Right lobe of liver (tissue), 6 donors: ENCODE data around the gene MAPKAP1. TPM values are rescaled to one million over a fixed set of nuclear protein-coding genes. Genes with fewer than 3 reads are reported as not detected.
A peak's percentile ranks its signal among the peaks of the same experiment; 100 is the strongest.

ENCODE experiments used
- ATAC-seq, 4 donors: fragments of 200-7000 bp; cut with Tn5 transposase; one replicate each; pipeline ENCODE4 v1.9.1; 2020; ENCODE audit warnings: mild to moderate bottlenecking in 4 of 4, moderate library complexity in 4 of 4
- DNase-seq, 3 donors: peaks; one replicate each; pipeline ENCODE4 v3.0.0-alpha.2; 2020
- H3K27ac ChIP-seq, 3 donors: fragments of 200-600 bp; one replicate each; pipeline ENCODE4 v1.8.0; 2022
- H3K27me3 ChIP-seq, 2 donors: fragments of 200-600 bp; one replicate each; pipeline ENCODE4 v1.8.0; 2022
- H3K36me3 ChIP-seq, 4 donors: fragments of 200-600 bp; sonication (generic) in 1 of 4; one replicate each; pipeline versions ENCODE4 v1.5.1 to v1.8.0; 2017 to 2022; ENCODE audit warnings: control low read depth in 1 of 4
- H3K4me1 ChIP-seq, 4 donors: fragments of 200-600 bp; sonication (generic) in 1 of 4; one replicate each; pipeline versions ENCODE4 v1.5.1 to v1.8.0; 2017 to 2022; ENCODE audit warnings: control low read depth in 1 of 4
- H3K4me3 ChIP-seq, 3 donors: fragments of 200-600 bp; one replicate each; pipeline ENCODE4 v1.8.0; 2022
- H3K9me3 ChIP-seq, 4 donors: fragments of 200-600 bp; sonication (generic) in 1 of 4; one replicate each; pipeline versions ENCODE4 v1.5.1 to v1.8.0; 2017 to 2022; ENCODE audit warnings: control low read depth in 1 of 4
- CTCF ChIP-seq, 4 donors: fragments of 200-600 bp in 3 of 4; fragments of 450-650 bp in 1 of 4; IDR thresholded peaks; one replicate each; pipeline versions ENCODE4 v1.5.1 to v1.8.0; 2016 to 2022; ENCODE audit warnings: antibody characterized with exemption in 4 of 4, mild to moderate bottlenecking in 2 of 4
- POLR2A ChIP-seq: fragments of 450-650 bp; IDR thresholded peaks from one replicate; pipeline ENCODE4 v1.6.1; 2017; ENCODE audit warnings: antibody characterized with exemption, mild to moderate bottlenecking
- WGBS: methylation state at CpG from one replicate; pipeline ENCODE4 v1.1.6; 2018; ENCODE audit warnings: low coverage, low lambda C conversion rate; ENCODE audit not compliant: insufficient coverage; ENCODE audit errors: missing lambda C conversion rate; 5-methylcytosine and 5-hydroxymethylcytosine counted together
- intact Hi-C, 2 donors: fragments of 100-400 bp; cut with DNase I; formaldehyde crosslinking; loops; one replicate each; pipeline versions ENCODE4 v1.11.2 to v1.14.1; 2022
- total RNA-seq, 6 experiments: library from RNA; depleted of rRNA in 2 of 6; stranded (reverse); fragments of >200 nt in 2 of 6; fragmentation: NEBNext Ultra II Directional in 3 of 6; extraction: Animal tissue kit (Norgen Biotek cat#: 25700) in 3 of 6; gene quantifications; one replicate each; pipeline versions ENCODE4 v1.1.0 to v1.2.4, GENCODE V29; 2016 to 2023
- donor health status: DM: no; HTN: yes; CAD: no.
- donor health status: DM: no; HTN: no; CAD: no.
- donor health status: DM: no; HTN: no; CAD: no.
- donor health status: DM: no; HTN: yes; CAD: no.
- donor health status: DM: no; HTN: yes; CAD: no.

The MAPKAP1 gene
- total RNA-seq, 6 experiments from 2014 or later = 29.6 to 53.2 (median 48.3) TPM

GRCh38 chr9:125626187-125626586, 80.8 kb downstream of the MAPKAP1 start:
- no peaks in the 10 kb centered on the region for H3K27me3 ChIP-seq
- H3K36me3 ChIP-seq = no peaks in the 10 kb centered on the region
- no peak overlapping the region for H3K27ac ChIP-seq
- H3K4me1 ChIP-seq = peaks cover 0 to 3% (median 0%) of the 10 kb centered on the region in 4 donors
- intact Hi-C loops = no loop called here
- no peaks in the 10 kb centered on the region for H3K9me3 ChIP-seq
- no peak for DNase-seq
- H3K4me3 ChIP-seq = no peak overlapping the region
- peak in 2 of 4 donors; percentile 35 to 47 for ATAC-seq
- TF ChIP-seq CTCF (IDR thresholded peaks at IDR 0.05) (no peak), POLR2A (no peak)

GRCh38 chr9:125621170-125621569, 85.8 kb downstream of the MAPKAP1 start:
- intact Hi-C loops = no loop called here
- Histone ChIP-seq H3K27me3 (no peaks in the 10 kb centered on the region), H3K4me3 (no peak overlapping the region), H3K36me3 (no peaks in the 10 kb centered on the region), H3K9me3 (no peaks in the 10 kb centered on the region), H3K27ac (no peak overlapping the region), H3K4me1 (peaks cover 0 to 3% (median 0%) of the 10 kb centered on the region in 4 donors)
- WGBS = 100% methylated on average over 1 of the region's 1 CpG
- no peak for DNase-seq
- ATAC-seq = no peak
- no peak for TF ChIP-seq POLR2A
- no peak for TF ChIP-seq CTCF (IDR thresholded peaks at IDR 0.05)

- no peaks in the 10 kb centered on the region for H3K36me3 ChIP-seq
- 85% methylated on average over 5 of the region's 5 CpGs for WGBS
- H3K27ac ChIP-seq = no peak overlapping the region
- intact Hi-C loops = no loop called here
- H3K4me3 ChIP-seq = no peak overlapping the region
- no peaks in the 10 kb centered on the region for H3K27me3 ChIP-seq
- TF ChIP-seq POLR2A = no peak
- no peak for TF ChIP-seq CTCF (IDR thresholded peaks at IDR 0.05)
- H3K4me1 ChIP-seq = peaks cover 0 to under 1% (median 0%) of the 10 kb centered on the region in 4 donors
- DNase-seq (no peak), ATAC-seq (no peak)
- no peaks in the 10 kb centered on the region for H3K9me3 ChIP-seq
Measured at GRCh38 chr9:125620216-125620615, 86.8 kb downstream of the MAPKAP1 start.

GRCh38 chr9:125617087-125617486, 89.9 kb downstream of the MAPKAP1 start:
- intact Hi-C loops = no loop called here
- DNase-seq = no peak
- no peaks in the 10 kb centered on the region for H3K4me1 ChIP-seq
- 98% methylated on average over 5 of the region's 5 CpGs for WGBS
- no peaks in the 10 kb centered on the region for H3K27me3 ChIP-seq
- ATAC-seq = no peak
- H3K27ac ChIP-seq = no peak overlapping the region
- no peak for TF ChIP-seq POLR2A
- TF ChIP-seq CTCF (IDR thresholded peaks at IDR 0.05) = no peak
- no peaks in the 10 kb centered on the region for H3K36me3 ChIP-seq
- H3K4me3 ChIP-seq = no peak overlapping the region
- no peaks in the 10 kb centered on the region for H3K9me3 ChIP-seq

GRCh38 chr9:125613141-125613540, 93.9 kb downstream of the MAPKAP1 start:
- intact Hi-C loops = no loop called here
- no peak for TF ChIP-seq POLR2A
- no peak for TF ChIP-seq CTCF (IDR thresholded peaks at IDR 0.05)
- no peaks in the 10 kb centered on the region for H3K4me1 ChIP-seq

More at GRCh38 chr9:125613141-125613540, 93.9 kb downstream of the MAPKAP1 start:
- no peaks in the 10 kb centered on the region for H3K9me3 ChIP-seq
- H3K4me3 ChIP-seq = no peak overlapping the region
- no peaks in the 10 kb centered on the region for H3K27me3 ChIP-seq
- no peaks in the 10 kb centered on the region for H3K36me3 ChIP-seq
- DNase-seq = no peak
- ATAC-seq = no peak
- H3K27ac ChIP-seq = no peak overlapping the region
- 93% methylated on average over 3 of the region's 4 CpGs for WGBS
